H1 (cell line): ENCODE measurements around the gene CALCR.

ENCODE experiments used
- ASH2L ChIP-seq: fragments of 200-600, 300-600 bp; sonication (generic); IDR thresholded peaks from one replicate; pipeline ENCODE4 v1.7.1; 2017; ENCODE audit warnings: low read length
- EP300 ChIP-seq, 2 experiments: IDR thresholded peaks; 1 replicate in 1 of 2; 2 replicates in 1 of 2; pipeline ENCODE4 v1.6.1; 2011 to 2012; ENCODE audit warnings: low read depth in 2 of 2, low read length in 2 of 2, mild to moderate bottlenecking in 2 of 2, borderline replicate concordance in 1 of 2, inconsistent platforms in 1 of 2, moderate library complexity in 1 of 2
- JUN ChIP-seq: IDR thresholded peaks from 2 replicates; pipeline ENCODE4 v1.6.1; 2011; ENCODE audit warnings: low read depth, mild to moderate bottlenecking, improper control_type of control experiment, low read length
- NRF1 ChIP-seq: IDR thresholded peaks from 2 replicates; pipeline ENCODE4 v1.6.1; 2011; ENCODE audit warnings: mild to moderate bottlenecking, low read depth, low read length, improper control_type of control experiment
- POLR2A ChIP-seq, 2 experiments: IDR thresholded peaks; 1 replicate in 1 of 2; 2 replicates in 1 of 2; pipeline ENCODE4 v1.6.1; 2011; ENCODE audit warnings: low read depth in 2 of 2, low read length in 2 of 2, mild to moderate bottlenecking in 2 of 2; ENCODE audit errors: control extremely low read depth in 1 of 2
- TF ChIP-seq, protein P1 (sequence below), 3 experiments: IDR thresholded peaks; 1 replicate in 2 of 3; 2 replicates in 1 of 3; pipeline versions ENCODE4 v1.5.1 to v1.6.1; 2011; ENCODE audit warnings: low read length in 3 of 3, mild to moderate bottlenecking in 3 of 3, inconsistent platforms in 2 of 3, low read depth in 1 of 3, moderate library complexity in 1 of 3; ENCODE audit not compliant: insufficient read depth in 1 of 3; ENCODE audit errors: control extremely low read depth in 1 of 3
- TF ChIP-seq, protein P2 (sequence below): IDR thresholded peaks from 2 replicates; pipeline ENCODE4 v1.6.1; 2012; ENCODE audit warnings: low read length, inconsistent platforms

DNA sequence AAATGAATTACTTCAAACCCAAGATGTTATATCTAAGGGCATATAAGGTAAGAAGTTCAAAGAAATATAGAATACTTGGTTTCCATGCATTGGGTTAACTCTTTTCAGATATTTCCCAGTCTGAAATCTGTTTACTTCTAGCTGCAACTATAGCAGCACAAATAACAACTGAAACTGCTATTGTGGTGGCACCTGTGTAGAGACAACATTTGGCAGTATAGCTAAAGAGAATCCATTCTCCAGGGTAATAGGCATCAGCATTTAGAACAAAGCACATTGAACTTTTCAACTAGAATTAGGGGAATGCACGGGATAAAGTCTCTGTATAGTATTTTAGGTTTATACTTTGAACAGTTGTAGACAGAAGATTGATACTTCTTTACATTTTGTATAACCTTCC is 19.7 kb upstream of the CALCR start:
- TF ChIP-seq NRF1: no peak
- TF ChIP-seq, protein P1, sequence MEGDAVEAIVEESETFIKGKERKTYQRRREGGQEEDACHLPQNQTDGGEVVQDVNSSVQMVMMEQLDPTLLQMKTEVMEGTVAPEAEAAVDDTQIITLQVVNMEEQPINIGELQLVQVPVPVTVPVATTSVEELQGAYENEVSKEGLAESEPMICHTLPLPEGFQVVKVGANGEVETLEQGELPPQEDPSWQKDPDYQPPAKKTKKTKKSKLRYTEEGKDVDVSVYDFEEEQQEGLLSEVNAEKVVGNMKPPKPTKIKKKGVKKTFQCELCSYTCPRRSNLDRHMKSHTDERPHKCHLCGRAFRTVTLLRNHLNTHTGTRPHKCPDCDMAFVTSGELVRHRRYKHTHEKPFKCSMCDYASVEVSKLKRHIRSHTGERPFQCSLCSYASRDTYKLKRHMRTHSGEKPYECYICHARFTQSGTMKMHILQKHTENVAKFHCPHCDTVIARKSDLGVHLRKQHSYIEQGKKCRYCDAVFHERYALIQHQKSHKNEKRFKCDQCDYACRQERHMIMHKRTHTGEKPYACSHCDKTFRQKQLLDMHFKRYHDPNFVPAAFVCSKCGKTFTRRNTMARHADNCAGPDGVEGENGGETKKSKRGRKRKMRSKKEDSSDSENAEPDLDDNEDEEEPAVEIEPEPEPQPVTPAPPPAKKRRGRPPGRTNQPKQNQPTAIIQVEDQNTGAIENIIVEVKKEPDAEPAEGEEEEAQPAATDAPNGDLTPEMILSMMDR (IDR thresholded peaks at IDR 0.05; ENCODE audit: control extremely low read depth in 1 of 3, insufficient read depth in 1 of 3, low read depth in 1 of 3, low read length in 3 of 3): no peak
- no peak for TF ChIP-seq POLR2A (IDR thresholded peaks at IDR 0.05; ENCODE audit: control extremely low read depth in 1 of 2, low read depth in 2 of 2, low read length in 2 of 2)
- TF ChIP-seq, protein P2, sequence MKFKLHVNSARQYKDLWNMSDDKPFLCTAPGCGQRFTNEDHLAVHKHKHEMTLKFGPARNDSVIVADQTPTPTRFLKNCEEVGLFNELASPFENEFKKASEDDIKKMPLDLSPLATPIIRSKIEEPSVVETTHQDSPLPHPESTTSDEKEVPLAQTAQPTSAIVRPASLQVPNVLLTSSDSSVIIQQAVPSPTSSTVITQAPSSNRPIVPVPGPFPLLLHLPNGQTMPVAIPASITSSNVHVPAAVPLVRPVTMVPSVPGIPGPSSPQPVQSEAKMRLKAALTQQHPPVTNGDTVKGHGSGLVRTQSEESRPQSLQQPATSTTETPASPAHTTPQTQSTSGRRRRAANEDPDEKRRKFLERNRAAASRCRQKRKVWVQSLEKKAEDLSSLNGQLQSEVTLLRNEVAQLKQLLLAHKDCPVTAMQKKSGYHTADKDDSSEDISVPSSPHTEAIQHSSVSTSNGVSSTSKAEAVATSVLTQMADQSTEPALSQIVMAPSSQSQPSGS: no peak
- no peak for TF ChIP-seq JUN
- no peak for TF ChIP-seq EP300 (IDR thresholded peaks at IDR 0.05; ENCODE audit: borderline replicate concordance in 1 of 2, low read depth in 2 of 2, low read length in 2 of 2)
- TF ChIP-seq ASH2L: no peak
